Naive B cell (primary cell): Measurements from ENCODE around the gene TSPAN17. TPM values are rescaled to one million over a fixed set of nuclear protein-coding genes. Genes with fewer than 3 reads are reported as not detected.

Experiments
- ATAC-seq, 2 donors: fragments of 150-1000 bp; cut with Tn5 transposase; 2 replicates each; pipeline ENCODE4 v1.10.0; 2021; ENCODE audit warnings: low read depth in 2 of 2, mild to moderate bottlenecking in 2 of 2, moderate library complexity in 2 of 2
- DNase-seq: peaks from one replicate; pipeline ENCODE4 v3.0.0; 2022
- H3K27ac Mint-ChIP-seq, 6 donors: one replicate each; pipeline ENCODE4 v1.8.0; 2020 to 2022; ENCODE audit warnings: mild to moderate bottlenecking in 6 of 6, mixed read lengths in 6 of 6, moderate library complexity in 5 of 6, inconsistent platforms in 2 of 6
- H3K27me3 Mint-ChIP-seq, 3 donors: one replicate each; pipeline ENCODE4 v1.8.0; 2021 to 2022; ENCODE audit warnings: mixed read lengths in 3 of 3, mild to moderate bottlenecking in 1 of 3
- H3K36me3 Mint-ChIP-seq, 2 donors: one replicate each; pipeline ENCODE4 v1.8.0; 2020 to 2022; ENCODE audit warnings: mixed read lengths in 2 of 2, inconsistent platforms in 1 of 2, mild to moderate bottlenecking in 1 of 2
- H3K4me1 Mint-ChIP-seq, 3 donors: one replicate each; pipeline ENCODE4 v1.8.0; 2020 to 2022; ENCODE audit warnings: mixed read lengths in 3 of 3, inconsistent platforms in 1 of 3, mild to moderate bottlenecking in 1 of 3, moderate library complexity in 1 of 3
- H3K4me3 Mint-ChIP-seq, 8 donors: one replicate each; pipeline ENCODE4 v1.8.0; 2020 to 2022; ENCODE audit warnings: mild to moderate bottlenecking in 8 of 8, mixed read lengths in 8 of 8, moderate library complexity in 8 of 8, inconsistent platforms in 2 of 8
- H3K9me3 Mint-ChIP-seq, 7 donors: one replicate each; pipeline ENCODE4 v1.8.0; 2020 to 2022; ENCODE audit warnings: mixed read lengths in 7 of 7, mild to moderate bottlenecking in 5 of 7, inconsistent platforms in 2 of 7, moderate library complexity in 1 of 7
- polyA plus RNA-seq, 6 donors: library from polyadenylated mRNA; unstranded; fragments of 300-500 nt; fragmentation: Illumina TruSeq; gene quantifications; one replicate each; pipeline ENCODE4 v1.2.3, GENCODE V29; 2021; ENCODE audit warnings: low read depth in 6 of 6

TSPAN17 gene
- polyA plus RNA-seq, 6 donors from 2014 or later, result 11.9 to 22.8 (median 18.5) TPM

GRCh38 chr5:176702671-176703641 is 55.7 kb downstream of the TSPAN17 start:
- Mint-ChIP-seq H3K9me3 (no peaks in the 10 kb centered on the region), H3K4me1 (no peaks in the 10 kb centered on the region), H3K27me3 (peaks cover 36 to 61% (median 55%) of the 10 kb centered on the region in 3 donors), H3K36me3 (no peaks in the 10 kb centered on the region), H3K4me3 (no peak overlapping the region), H3K27ac (no peak overlapping the region)
- ATAC-seq (no peak), DNase-seq (no peak)

GRCh38 chr5:176703857-176704256 is 56.6 kb downstream of the TSPAN17 start:
- Mint-ChIP-seq H3K9me3 (no peaks in the 10 kb centered on the region), H3K4me1 (no peaks in the 10 kb centered on the region), H3K27me3 (peaks cover 30 to 56% (median 51%) of the 10 kb centered on the region in 3 donors), H3K4me3 (no peak overlapping the region), H3K27ac (no peak overlapping the region), H3K36me3 (no peaks in the 10 kb centered on the region)
- ATAC-seq (no peak), DNase-seq (no peak)

GRCh38 chr5:176704355-176704754 is 57.1 kb downstream of the TSPAN17 start:
- H3K36me3 Mint-ChIP-seq, result no peaks in the 10 kb centered on the region
- H3K27ac Mint-ChIP-seq, result no peak overlapping the region
- no peaks in the 10 kb centered on the region for H3K9me3 Mint-ChIP-seq
- H3K4me1 Mint-ChIP-seq, result no peaks in the 10 kb centered on the region
- peaks cover 26 to 54% (median 51%) of the 10 kb centered on the region in 3 donors for H3K27me3 Mint-ChIP-seq
- H3K4me3 Mint-ChIP-seq, result no peak overlapping the region
- no peak for ATAC-seq
- DNase-seq, result no peak

GRCh38 chr5:176704817-176705216 is 57.5 kb downstream of the TSPAN17 start:
- Mint-ChIP-seq H3K9me3 (no peaks in the 10 kb centered on the region), H3K4me3 (peak overlapping the region in 1 of 8 donors; percentile 41), H3K27me3 (peaks cover 27 to 52% (median 51%) of the 10 kb centered on the region in 3 donors), H3K27ac (no peak overlapping the region), H3K4me1 (no peaks in the 10 kb centered on the region), H3K36me3 (no peaks in the 10 kb centered on the region)
- DNase-seq, result no peak
- no peak for ATAC-seq

Other genes with a start within 250 kb of the TSPAN17 start
- 10 to 100 TPM; 42.3 to 64.4 (median 55.2) TPM for gene CLTB, start 230.9 kb upstream of the TSPAN17 start, polyA plus RNA-seq
- gene FAF2, start 199.1 kb upstream of the TSPAN17 start, polyA plus RNA-seq, result 10 to 100 TPM; 11.0 to 16.3 (median 13.3) TPM
- gene RNF44, start 110.1 kb upstream of the TSPAN17 start, polyA plus RNA-seq, result 1 to 10 TPM in 5 of 6 donors, under 1 TPM in 1; 0.38 to 6.1 (median 2.9) TPM
- gene CDHR2, start 98.1 kb upstream of the TSPAN17 start, polyA plus RNA-seq, result not detected
- under 1 TPM in 5 of 6 donors, not detected in 1; 0.08 to 0.65 (median 0.16) TPM for gene GPRIN1, start 37.3 kb upstream of the TSPAN17 start, polyA plus RNA-seq
- 1 to 10 TPM in 3 of 6 donors, under 1 TPM in 2, not detected in 1; 0.34 to 1.1 (median 1.0) TPM for gene SNCB, start 16.9 kb upstream of the TSPAN17 start, polyA plus RNA-seq
- not detected for gene EIF4E1B, start 16.8 kb upstream of the TSPAN17 start, polyA plus RNA-seq
- not detected for gene UNC5A, start 163.1 kb downstream of the TSPAN17 start, polyA plus RNA-seq